ENCODE data around the gene PDS5A.

Gene PDS5A

GRCh38 chr4:39899291-39899690, 78.4 kb downstream of the PDS5A start:
- ATAC-seq (replicated peaks) (no peak), DNase-seq (no peak)
- Mint-ChIP-seq H3K27ac (no peak overlapping the region), H3K27me3 (no peaks in the 10 kb centered on the region), H3K4me3 (no peak overlapping the region), H3K4me1 (peaks cover 0 to 9% of the 10 kb centered on the region in 2 donors), H3K36me3 (peaks cover 22 to 42% of the 10 kb centered on the region in 2 donors), H3K9me3 (no peaks in the 10 kb centered on the region)

- H3K27me3 Mint-ChIP-seq, result no peaks in the 10 kb centered on the region
Measured at GRCh38 chr4:39898015-39898414, 79.7 kb downstream of the PDS5A start.

GRCh38 chr4:39893693-39894072, 84.0 kb downstream of the PDS5A start:
- peaks cover 20 to 37% of the 10 kb centered on the region in 2 donors for H3K36me3 Mint-ChIP-seq
- H3K4me1 Mint-ChIP-seq, result peaks cover 9 to 33% of the 10 kb centered on the region in 2 donors
- no peak for DNase-seq
- peak overlapping the region in 1 of 2 donors; percentile 69 for H3K4me3 Mint-ChIP-seq
- H3K27ac Mint-ChIP-seq, result peak overlapping the region; percentile 37
- H3K27me3 Mint-ChIP-seq, result no peaks in the 10 kb centered on the region
- H3K9me3 Mint-ChIP-seq, result no peaks in the 10 kb centered on the region
- peak; percentile 56 to 66 for ATAC-seq (replicated peaks)

More at GRCh38 chr4:39898015-39898414, 79.7 kb downstream of the PDS5A start:
- DNase-seq (no peak), ATAC-seq (replicated peaks) (no peak)
- H3K36me3 Mint-ChIP-seq, result peaks cover 22 to 45% of the 10 kb centered on the region in 2 donors
- no peak overlapping the region for H3K4me3 Mint-ChIP-seq
- peaks cover 4 to 22% of the 10 kb centered on the region in 2 donors for H3K4me1 Mint-ChIP-seq
- no peaks in the 10 kb centered on the region for H3K9me3 Mint-ChIP-seq
- no peak overlapping the region for H3K27ac Mint-ChIP-seq

- no peaks in the 10 kb centered on the region for H3K9me3 Mint-ChIP-seq
- peak; percentile 89 to 91 for ATAC-seq (replicated peaks)
- peaks cover 9 to 33% of the 10 kb centered on the region in 2 donors for H3K4me1 Mint-ChIP-seq
- DNase-seq, result peak; percentile 27
- peaks cover 24 to 40% of the 10 kb centered on the region in 2 donors for H3K36me3 Mint-ChIP-seq
- peak overlapping the region; percentile 14 to 69 for H3K4me3 Mint-ChIP-seq
- H3K27me3 Mint-ChIP-seq, result no peaks in the 10 kb centered on the region
- peak overlapping the region; percentile 65 for H3K27ac Mint-ChIP-seq
Measured at GRCh38 chr4:39892988-39893692, 84.6 kb downstream of the PDS5A start.

GRCh38 chr4:39889226-39889625, 88.5 kb downstream of the PDS5A start:
- H3K4me3 Mint-ChIP-seq, result no peak overlapping the region
- H3K27ac Mint-ChIP-seq, result no peak overlapping the region
- peaks cover 38 to 60% of the 10 kb centered on the region in 2 donors for H3K36me3 Mint-ChIP-seq
- no peak for DNase-seq
- H3K4me1 Mint-ChIP-seq, result peaks cover 9 to 24% of the 10 kb centered on the region in 2 donors
- H3K9me3 Mint-ChIP-seq, result no peaks in the 10 kb centered on the region
- no peak for ATAC-seq (replicated peaks)
- no peaks in the 10 kb centered on the region for H3K27me3 Mint-ChIP-seq

GRCh38 chr4:39888541-39888940, 89.2 kb downstream of the PDS5A start:
- H3K27me3 Mint-ChIP-seq, result no peaks in the 10 kb centered on the region
- H3K36me3 Mint-ChIP-seq, result peaks cover 42 to 65% of the 10 kb centered on the region in 2 donors
- ATAC-seq (replicated peaks) (no peak), DNase-seq (no peak)
- no peaks in the 10 kb centered on the region for H3K9me3 Mint-ChIP-seq
- peaks cover 9 to 20% of the 10 kb centered on the region in 2 donors for H3K4me1 Mint-ChIP-seq
- no peak overlapping the region for H3K4me3 Mint-ChIP-seq
- H3K27ac Mint-ChIP-seq, result peak overlapping the region; percentile 22

GRCh38 chr4:39883646-39884045, 94.1 kb downstream of the PDS5A start:
- no peak for DNase-seq
- no peak for ATAC-seq (replicated peaks)
- H3K4me1 Mint-ChIP-seq, result peaks cover 12 to 31% of the 10 kb centered on the region in 2 donors
- H3K27ac Mint-ChIP-seq, result peak overlapping the region; percentile 47
- no peaks in the 10 kb centered on the region for H3K27me3 Mint-ChIP-seq
- H3K36me3 Mint-ChIP-seq, result peaks cover 56 to 77% of the 10 kb centered on the region in 2 donors
- no peaks in the 10 kb centered on the region for H3K9me3 Mint-ChIP-seq
- H3K4me3 Mint-ChIP-seq, result no peak overlapping the region

- Mint-ChIP-seq H3K4me3 (no peak overlapping the region), H3K4me1 (peaks cover 12 to 31% of the 10 kb centered on the region in 2 donors), H3K27ac (peak overlapping the region; percentile 16), H3K9me3 (no peaks in the 10 kb centered on the region), H3K27me3 (no peaks in the 10 kb centered on the region), H3K36me3 (peaks cover 43 to 65% of the 10 kb centered on the region in 2 donors)
- peak in 1 of 2 donors; percentile 39 for ATAC-seq (replicated peaks)
- no peak for DNase-seq
Measured at GRCh38 chr4:39881789-39882188, 95.9 kb downstream of the PDS5A start.

- Mint-ChIP-seq H3K27me3 (no peaks in the 10 kb centered on the region), H3K27ac (no peak overlapping the region), H3K4me1 (peaks cover 12 to 22% of the 10 kb centered on the region in 2 donors), H3K4me3 (no peak overlapping the region), H3K9me3 (no peaks in the 10 kb centered on the region), H3K36me3 (peaks cover 25 to 50% of the 10 kb centered on the region in 2 donors)
- no peak for DNase-seq
- no peak for ATAC-seq (replicated peaks)
Measured at GRCh38 chr4:39877971-39878370, 99.7 kb downstream of the PDS5A start.

GRCh38 chr4:39873823-39874222, 103.9 kb downstream of the PDS5A start:
- H3K36me3 Mint-ChIP-seq, result peaks cover 21 to 33% of the 10 kb centered on the region in 2 donors
- H3K9me3 Mint-ChIP-seq, result no peaks in the 10 kb centered on the region
- H3K4me1 Mint-ChIP-seq, result peaks cover 0 to under 1% of the 10 kb centered on the region in 2 donors
- DNase-seq, result no peak
- ATAC-seq (replicated peaks), result no peak
- no peaks in the 10 kb centered on the region for H3K27me3 Mint-ChIP-seq
- no peak overlapping the region for H3K4me3 Mint-ChIP-seq
- H3K27ac Mint-ChIP-seq, result no peak overlapping the region

GRCh38 chr4:39865280-39865679, 112.4 kb downstream of the PDS5A start:
- Mint-ChIP-seq H3K36me3 (peaks cover 3 to 13% of the 10 kb centered on the region in 2 donors), H3K27ac (no peak overlapping the region), H3K4me1 (no peaks in the 10 kb centered on the region), H3K9me3 (no peaks in the 10 kb centered on the region), H3K27me3 (no peaks in the 10 kb centered on the region), H3K4me3 (no peak overlapping the region)
- no peak for ATAC-seq (replicated peaks)
- no peak for DNase-seq

- ATAC-seq (replicated peaks) (no peak), DNase-seq (no peak)
- Mint-ChIP-seq H3K27me3 (no peaks in the 10 kb centered on the region), H3K9me3 (no peaks in the 10 kb centered on the region), H3K4me3 (no peak overlapping the region), H3K4me1 (no peaks in the 10 kb centered on the region), H3K27ac (peak overlapping the region; percentile 20), H3K36me3 (peaks cover 10 to 22% of the 10 kb centered on the region in 2 donors)
Measured at GRCh38 chr4:39864391-39864790, 113.3 kb downstream of the PDS5A start.

GRCh38 chr4:39860804-39861203, 116.9 kb downstream of the PDS5A start:
- Mint-ChIP-seq H3K9me3 (peaks cover 0 to under 1% of the 10 kb centered on the region in 2 donors), H3K36me3 (peaks cover 29 to 44% of the 10 kb centered on the region in 2 donors), H3K27ac (no peak overlapping the region), H3K27me3 (no peaks in the 10 kb centered on the region), H3K4me3 (no peak overlapping the region), H3K4me1 (no peaks in the 10 kb centered on the region)
- ATAC-seq (replicated peaks) (no peak), DNase-seq (no peak)

- Mint-ChIP-seq H3K4me1 (no peaks in the 10 kb centered on the region), H3K27ac (peak overlapping the region; percentile 5), H3K9me3 (peaks cover 2 to 5% of the 10 kb centered on the region in 2 donors), H3K4me3 (no peak overlapping the region), H3K36me3 (peaks cover 47 to 69% of the 10 kb centered on the region in 2 donors), H3K27me3 (no peaks in the 10 kb centered on the region)
- DNase-seq, result no peak
- no peak for ATAC-seq (replicated peaks)
Measured at GRCh38 chr4:39855909-39856512, 121.7 kb downstream of the PDS5A start.

- Mint-ChIP-seq H3K27ac (no peak overlapping the region), H3K36me3 (peaks cover 31 to 47% of the 10 kb centered on the region in 2 donors), H3K27me3 (no peaks in the 10 kb centered on the region)
Measured at GRCh38 chr4:39852636-39853035, 125.1 kb downstream of the PDS5A start.

More at GRCh38 chr4:39852636-39853035, 125.1 kb downstream of the PDS5A start:
- no peak for ATAC-seq (replicated peaks)
- peaks cover 2 to 5% of the 10 kb centered on the region in 2 donors for H3K9me3 Mint-ChIP-seq
- H3K4me3 Mint-ChIP-seq, result no peak overlapping the region
- H3K4me1 Mint-ChIP-seq, result no peaks in the 10 kb centered on the region
- DNase-seq, result no peak
